H9 (cell line): ENCODE results near the gene SCGB2B2. TPM values are rescaled to one million over a fixed set of nuclear protein-coding genes. Genes with fewer than 3 reads are reported as not detected.
"Not testable (repeated sequence)": the region's sequence is repeated elsewhere in the genome, so short reads cannot be mapped to it uniquely, and the experiment has no call there.

ENCODE experiments used
- DNase-seq: peaks from one replicate; pipeline ENCODE4 v3.0.0-alpha.2; 2017
- H2AFZ ChIP-seq: one replicate; pipeline ENCODE4 v1.6.1; 2013; ENCODE audit warnings: mild to moderate bottlenecking, low read length, control low read depth, moderate library complexity
- H2AK5ac ChIP-seq: 2 replicates; pipeline ENCODE4 v1.6.1; 2013; ENCODE audit warnings: low read length, control low read depth, mixed read lengths; ENCODE audit not compliant: insufficient read length
- H2BK120ac ChIP-seq: one replicate; pipeline ENCODE4 v1.6.1; 2013; ENCODE audit warnings: low read depth, mild to moderate bottlenecking, low read length, control low read depth, inconsistent platforms; ENCODE audit not compliant: poor library complexity, severe bottlenecking
- H2BK12ac ChIP-seq: 2 replicates; pipeline ENCODE4 v1.6.1; 2013; ENCODE audit warnings: low read length, control low read depth, mixed read lengths, low read depth; ENCODE audit not compliant: insufficient read length
- H2BK15ac ChIP-seq: 2 replicates; pipeline ENCODE4 v1.6.1; 2013; ENCODE audit warnings: low read depth, low read length, control low read depth
- H2BK20ac ChIP-seq: one replicate; pipeline ENCODE4 v1.6.1; 2013; ENCODE audit warnings: low read depth, mild to moderate bottlenecking, low read length, control low read depth, inconsistent platforms; ENCODE audit not compliant: poor library complexity, severe bottlenecking
- H2BK5ac ChIP-seq: 2 replicates; pipeline ENCODE4 v1.6.1; 2013; ENCODE audit warnings: low read length, control low read depth, mixed read lengths; ENCODE audit not compliant: insufficient read length
- H3K14ac ChIP-seq: 2 replicates; pipeline ENCODE4 v1.6.1; 2013; ENCODE audit warnings: low read length, control low read depth; ENCODE audit not compliant: insufficient read depth
- H3K18ac ChIP-seq: 2 replicates; pipeline ENCODE4 v1.6.1; 2013; ENCODE audit warnings: low read depth, mild to moderate bottlenecking, mixed read lengths, low read length, control low read depth; ENCODE audit not compliant: insufficient read length
- H3K23ac ChIP-seq: 2 replicates; pipeline ENCODE4 v1.6.1; 2013; ENCODE audit warnings: low read length, control low read depth, mixed read lengths, low read depth; ENCODE audit not compliant: insufficient read length
- H3K23me2 ChIP-seq: 2 replicates; pipeline ENCODE4 v1.6.1; 2013; ENCODE audit warnings: low read depth, mild to moderate bottlenecking, mixed read lengths, low read length, control low read depth; ENCODE audit not compliant: insufficient read length, poor library complexity, severe bottlenecking
- H3K27ac ChIP-seq: 2 replicates; pipeline ENCODE4 v1.5.1; 2013; ENCODE audit warnings: low read length, control low read depth, mixed read lengths, low read depth; ENCODE audit not compliant: insufficient read length
- H3K27me3 ChIP-seq: 2 replicates; pipeline ENCODE4 v1.6.1; 2013; ENCODE audit warnings: low read length, control low read depth, inconsistent platforms; ENCODE audit not compliant: insufficient read depth
- H3K4ac ChIP-seq: 2 replicates; pipeline ENCODE4 v1.6.1; 2013; ENCODE audit warnings: low read depth, mild to moderate bottlenecking, control low read depth, inconsistent platforms, low read length, moderate library complexity
- H3K4me1 ChIP-seq: 2 replicates; pipeline ENCODE4 v1.6.1; 2013; ENCODE audit warnings: low read length, control low read depth, inconsistent platforms; ENCODE audit not compliant: insufficient read depth
- H3K4me2 ChIP-seq: 2 replicates; pipeline ENCODE4 v1.6.1; 2013; ENCODE audit warnings: low read length, control low read depth, mixed read lengths; ENCODE audit not compliant: insufficient read length, insufficient read depth
- H3K56ac ChIP-seq: 2 replicates; pipeline ENCODE4 v1.6.1; 2013; ENCODE audit warnings: low read depth, mild to moderate bottlenecking, mixed read lengths, low read length, control low read depth; ENCODE audit not compliant: insufficient read length
- H3K79me1 ChIP-seq: 2 replicates; pipeline ENCODE4 v1.6.1; 2013; ENCODE audit warnings: low read depth, mild to moderate bottlenecking, moderate library complexity, low read length, control low read depth, inconsistent platforms; ENCODE audit not compliant: insufficient read depth, poor library complexity, severe bottlenecking
- H3K79me2 ChIP-seq: 2 replicates; pipeline ENCODE4 v1.6.1; 2013; ENCODE audit warnings: low read length, control low read depth, inconsistent platforms; ENCODE audit not compliant: insufficient read depth
- H3K9ac ChIP-seq: 2 replicates; pipeline ENCODE4 v1.6.1; 2013; ENCODE audit warnings: low read length, control low read depth, mixed read lengths; ENCODE audit not compliant: insufficient read length; ENCODE audit errors: extremely low read depth
- H3K9me3 ChIP-seq: one replicate; pipeline ENCODE4 v1.6.1; 2013; ENCODE audit warnings: low read depth, low read length, inconsistent platforms; ENCODE audit not compliant: control insufficient read depth
- H3T11ph ChIP-seq: one replicate; pipeline ENCODE4 v1.6.1; 2013; ENCODE audit warnings: mild to moderate bottlenecking, low read length, control low read depth, inconsistent platforms
- H4K20me1 ChIP-seq: one replicate; pipeline ENCODE4 v1.6.1; 2013; ENCODE audit not compliant: control insufficient read depth, insufficient read length, insufficient read depth
- H4K5ac ChIP-seq: 2 replicates; pipeline ENCODE4 v1.6.1; 2013; ENCODE audit warnings: low read depth, mild to moderate bottlenecking, mixed read lengths, low read length, control low read depth; ENCODE audit not compliant: insufficient read length
- H4K8ac ChIP-seq: replicated peaks from 2 replicates; pipeline ENCODE4 v1.6.1; 2013; ENCODE audit warnings: low read length, control low read depth, mixed read lengths, low read depth; ENCODE audit not compliant: insufficient read length
- H4K91ac ChIP-seq: 2 replicates; pipeline ENCODE4 v1.6.1; 2013; ENCODE audit warnings: low read depth, mild to moderate bottlenecking, moderate library complexity, mixed read lengths, low read length, control low read depth; ENCODE audit not compliant: insufficient read length
- H3K27ac Mint-ChIP-seq, 3 experiments: 2 replicates in 2 of 3; 3 replicates in 1 of 3; pipeline ENCODE4 v1.8.0; 2020 to 2021; ENCODE audit warnings: mixed read lengths in 3 of 3, mild to moderate bottlenecking in 1 of 3, moderate library complexity in 1 of 3
- H3K27me3 Mint-ChIP-seq: 2 replicates; pipeline ENCODE4 v1.8.0; 2021; ENCODE audit warnings: low read depth, mild to moderate bottlenecking, moderate library complexity, mixed read lengths
- H3K36me3 Mint-ChIP-seq, 3 experiments: 2 replicates in 2 of 3; 3 replicates in 1 of 3; pipeline ENCODE4 v1.8.0; 2020 to 2021; ENCODE audit warnings: low read depth in 3 of 3, mixed read lengths in 3 of 3; ENCODE audit not compliant: insufficient read depth in 1 of 3
- H3K4me1 Mint-ChIP-seq, 2 experiments: 2 replicates each; pipeline ENCODE4 v1.8.0; 2020; ENCODE audit warnings: mixed read lengths in 2 of 2
- H3K4me3 Mint-ChIP-seq, 2 experiments: 2 replicates in 1 of 2; 3 replicates in 1 of 2; pipeline ENCODE4 v1.8.0; 2020 to 2021; ENCODE audit warnings: mild to moderate bottlenecking in 2 of 2, mixed read lengths in 2 of 2, moderate library complexity in 1 of 2
- H3K9me3 Mint-ChIP-seq, 2 experiments: 2 replicates in 1 of 2; 3 replicates in 1 of 2; pipeline ENCODE4 v1.8.0; 2020; ENCODE audit warnings: mild to moderate bottlenecking in 2 of 2, mixed read lengths in 2 of 2, moderate library complexity in 1 of 2
- WGBS: extraction: QIAGEN DNeasy Blood & Tissue Kit; methylation state at CpG from one replicate; pipeline ENCODE4 v1.1.7; 2013; ENCODE audit warnings: missing lambda C conversion rate, low lambda C conversion rate, mixed read lengths; ENCODE audit not compliant: insufficient read length; ENCODE audit errors: extremely low coverage; 5-methylcytosine and 5-hydroxymethylcytosine counted together
- total RNA-seq: library from RNA; stranded (reverse); gene quantifications from 2 replicates; pipeline ENCODE4 v1.2.1, GENCODE V29; 2021
- TF ChIP-seq, protein P1 (sequence below): fragments of 200-600 bp; sonication (generic); conservative IDR thresholded peaks from 3 replicates; pipeline ENCODE4 v1.8.0; 2021; ENCODE audit warnings: antibody characterized with exemption, mild to moderate bottlenecking

SCGB2B2 gene
- total RNA-seq, 1 experiment from 2014 or later, result not detected

DNA sequence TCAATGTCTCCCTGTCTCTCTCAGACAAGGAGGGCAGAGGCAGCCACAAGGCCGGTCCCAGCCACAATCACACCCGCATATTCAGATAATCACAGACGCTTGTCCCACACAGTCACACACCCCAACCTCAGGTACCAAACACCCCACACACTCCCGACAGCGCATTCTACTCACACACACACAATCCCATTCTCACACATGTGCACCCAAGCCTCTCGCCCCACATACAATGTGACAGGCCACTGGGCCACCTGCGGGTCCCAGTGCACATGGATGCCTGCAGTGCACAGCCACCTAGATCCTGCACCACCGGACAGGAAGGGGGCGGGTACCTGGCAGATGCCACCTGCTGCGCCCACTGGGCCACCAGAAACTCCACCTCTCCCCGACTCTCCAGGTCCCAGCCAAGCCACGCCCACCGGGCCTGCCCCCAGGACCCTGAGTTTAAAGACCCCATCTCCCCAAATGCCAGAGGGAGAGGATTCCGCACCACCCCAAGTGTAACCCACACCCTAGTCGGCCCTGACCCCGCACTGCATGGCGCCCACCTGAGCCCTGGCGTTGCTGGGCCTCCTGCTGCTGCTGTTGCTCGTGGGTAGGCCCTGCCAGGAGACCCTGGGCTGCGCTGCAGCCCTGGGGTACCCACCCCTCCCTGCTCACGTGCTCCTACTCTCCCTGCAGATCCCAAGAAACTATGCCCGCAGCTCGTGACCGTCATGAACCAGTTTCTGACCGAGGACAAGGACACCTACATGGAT lies 10.6 kb downstream of the SCGB2B2 start:
- Mint-ChIP-seq H3K9me3 (peaks cover 7 to 69% of the 10 kb centered on the region in 2 experiments), H3K4me1 (peaks cover 0 to 12% of the 10 kb centered on the region in 2 experiments; a peak in 2 of 4 replicates), H3K4me3 (no peak overlapping the region; a peak in 1 of 5 replicates), H3K27me3 (peaks cover 2% of the 10 kb centered on the region), H3K27ac (no peak overlapping the region; a peak in 1 of 7 replicates), H3K36me3 (peaks cover 0 to 4% (median 0%) of the 10 kb centered on the region in 3 experiments; a peak in 2 of 7 replicates)
- Histone ChIP-seq H2AK5ac (no peak overlapping the region), H3K27ac (no peak overlapping the region), H3K14ac (no peak overlapping the region), H2AFZ (no peak overlapping the region), H3K56ac (no peak overlapping the region), H4K20me1 (no peaks in the 10 kb centered on the region), H4K8ac (no peak overlapping the region), H3K18ac (no peak overlapping the region), H3K27me3 (no peaks in the 10 kb centered on the region), H3T11ph (no peak overlapping the region), H4K5ac (no peak overlapping the region), H3K79me2 (no peaks in the 10 kb centered on the region), H3K4me2 (no peak overlapping the region), H3K79me1 (no peaks in the 10 kb centered on the region), H3K4ac (no peak overlapping the region), H2BK20ac (no peak overlapping the region), H2BK120ac (no peak overlapping the region), H3K23ac (no peak overlapping the region), H3K9ac (no peak overlapping the region), H3K4me1 (no peaks in the 10 kb centered on the region; the same call in 1 of the 2 replicates), H2BK12ac (no peak overlapping the region), H2BK5ac (no peak overlapping the region), H4K91ac (no peak overlapping the region), H3K23me2 (no peaks in the 10 kb centered on the region), H2BK15ac (no peak overlapping the region), H3K9me3 (no peaks in the 10 kb centered on the region)
- no CpG with 5 or more reads among the region's 25 CpGs for WGBS
- TF ChIP-seq, protein P1, sequence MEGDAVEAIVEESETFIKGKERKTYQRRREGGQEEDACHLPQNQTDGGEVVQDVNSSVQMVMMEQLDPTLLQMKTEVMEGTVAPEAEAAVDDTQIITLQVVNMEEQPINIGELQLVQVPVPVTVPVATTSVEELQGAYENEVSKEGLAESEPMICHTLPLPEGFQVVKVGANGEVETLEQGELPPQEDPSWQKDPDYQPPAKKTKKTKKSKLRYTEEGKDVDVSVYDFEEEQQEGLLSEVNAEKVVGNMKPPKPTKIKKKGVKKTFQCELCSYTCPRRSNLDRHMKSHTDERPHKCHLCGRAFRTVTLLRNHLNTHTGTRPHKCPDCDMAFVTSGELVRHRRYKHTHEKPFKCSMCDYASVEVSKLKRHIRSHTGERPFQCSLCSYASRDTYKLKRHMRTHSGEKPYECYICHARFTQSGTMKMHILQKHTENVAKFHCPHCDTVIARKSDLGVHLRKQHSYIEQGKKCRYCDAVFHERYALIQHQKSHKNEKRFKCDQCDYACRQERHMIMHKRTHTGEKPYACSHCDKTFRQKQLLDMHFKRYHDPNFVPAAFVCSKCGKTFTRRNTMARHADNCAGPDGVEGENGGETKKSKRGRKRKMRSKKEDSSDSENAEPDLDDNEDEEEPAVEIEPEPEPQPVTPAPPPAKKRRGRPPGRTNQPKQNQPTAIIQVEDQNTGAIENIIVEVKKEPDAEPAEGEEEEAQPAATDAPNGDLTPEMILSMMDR, result no peak
- DNase-seq, result no peak

GRCh38 chr19:34665275-34665674 lies 11.7 kb downstream of the SCGB2B2 start:
- not testable (repeated sequence) for H2BK120ac ChIP-seq, H3K56ac ChIP-seq, H3K23ac ChIP-seq, H3K36me3 Mint-ChIP-seq, H2BK12ac ChIP-seq, H4K20me1 ChIP-seq, H3K27me3 Mint-ChIP-seq, H2AFZ ChIP-seq, H2AK5ac ChIP-seq, H3K27ac Mint-ChIP-seq, H3K14ac ChIP-seq, H3K4ac ChIP-seq, H3K9me3 ChIP-seq, H4K91ac ChIP-seq, H2BK20ac ChIP-seq, H3K23me2 ChIP-seq, H4K8ac ChIP-seq, H3K4me2 ChIP-seq, H3K18ac ChIP-seq, H3K9ac ChIP-seq, H3K79me1 ChIP-seq, H3K79me2 ChIP-seq, H3K27ac ChIP-seq, H4K5ac ChIP-seq, DNase-seq, H3T11ph ChIP-seq, H2BK15ac ChIP-seq, H3K4me3 Mint-ChIP-seq, H3K27me3 ChIP-seq, H2BK5ac ChIP-seq, H3K4me1 ChIP-seq
- WGBS, result no CpG with 5 or more reads among the region's 4 CpGs
- H3K4me1 Mint-ChIP-seq, result peaks cover 0 to 12% of the 10 kb centered on the region in 2 experiments; a peak in 2 of 4 replicates
- peaks cover 13 to 72% of the 10 kb centered on the region in 2 experiments for H3K9me3 Mint-ChIP-seq
